ENCODE data around the gene RUNX2. TPM values are rescaled to one million over a fixed set of nuclear protein-coding genes. Genes with fewer than 3 reads are reported as not detected.

The RUNX2 gene
- total and polyA plus RNA-seq, 9 of the 15 experiments (the other 6 are each of a cell fraction or from before 2014, with no cell fraction given), result 0.29 to 1.00 (median 0.43) TPM

DNA sequence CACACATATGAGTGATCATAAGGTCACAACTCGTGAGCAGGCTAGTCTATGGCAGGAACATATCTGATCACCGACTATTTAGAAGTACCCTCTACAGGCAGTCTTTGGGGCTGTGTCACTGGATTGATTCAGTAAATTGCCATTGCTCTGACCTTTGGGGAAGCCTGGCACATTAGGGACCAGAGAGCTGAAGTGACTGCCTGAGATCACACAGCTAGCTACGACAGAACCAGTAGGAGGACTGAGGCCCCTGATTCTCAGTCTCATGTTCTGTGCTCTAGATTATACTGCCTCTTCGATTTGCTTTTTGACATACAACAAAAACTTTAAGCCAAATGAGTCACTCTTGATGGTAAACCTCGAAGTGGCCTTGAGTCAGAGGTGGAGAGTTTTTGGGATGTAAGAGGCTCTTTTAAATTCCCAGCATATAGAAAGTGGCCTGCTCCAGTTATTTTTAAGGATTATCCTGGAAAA, 297.1 kb downstream of the RUNX2 start:
- intact Hi-C loops (cut with micrococcal nuclease) (no loop called here), in situ Hi-C loops (cut with MboI) (no loop called here)
- Histone ChIP-seq H3K4me2 (ENCODE audit: insufficient read depth, low read length) (no peak overlapping the region), H3K36me3 (ENCODE audit: control insufficient read depth, insufficient read depth, low read length) (no peaks in the 10 kb centered on the region), H2AFZ (ENCODE audit: low read depth, low read length) (no peak overlapping the region), H3K4me1 (replicated peaks in 1 of 2; ENCODE audit: control insufficient read depth in 2 of 2, insufficient read depth in 2 of 2, low read length in 2 of 2) (no peaks in the 10 kb centered on the region), H3K27ac (ENCODE audit: extremely low read depth, low read depth, low read length) (no peak overlapping the region), H3K4me3 (no peak overlapping the region), H3K9ac (ENCODE audit: insufficient read depth in 1 of 2, low read depth in 2 of 2, low read length in 2 of 2) (no peak overlapping the region), H3K27me3 (ENCODE audit: control insufficient read depth in 2 of 2, insufficient read depth in 2 of 2, low read length in 2 of 2) (no peaks in the 10 kb centered on the region), H3K79me2 (ENCODE audit: control insufficient read depth, insufficient read depth, low read length) (no peaks in the 10 kb centered on the region), H3K9me3 (replicated peaks; ENCODE audit: control insufficient read depth, insufficient read depth, low read depth, low read length) (no peaks in the 10 kb centered on the region), H4K20me1 (replicated peaks; ENCODE audit: control insufficient read depth, insufficient read depth, low read length) (no peaks in the 10 kb centered on the region), H3K9me1 (ENCODE audit: control insufficient read depth, insufficient read depth, low read length) (no peaks in the 10 kb centered on the region)
- CTCF ChIA-PET (ENCODE audit: low intra/inter-chr PET ratio), result no interaction called here
- DNase-seq (ENCODE audit: extremely low read depth in 1 of 4, low spot score in 3 of 4), result no peak
- no TSS peak for BruUV-seq (replicated peaks)
- TF ChIP-seq DPF2 (IDR thresholded peaks at IDR 0.05) (no peak), COPS2 (conservative IDR thresholded peaks at IDR 0.05) (no peak), MYNN (IDR thresholded peaks at IDR 0.05) (no peak), MYNN (CRISPR knock-in tag; IDR thresholded peaks at IDR 0.05) (no peak), HDAC8 (tag; IDR thresholded peaks at IDR 0.05) (no peak)
- POLR2A ChIA-PET, result no interaction called here
- ATAC-seq, result no peak
- 2% methylated on average over 5 of the region's 5 CpGs for WGBS (ENCODE audit: insufficient coverage, low coverage, missing lambda C conversion rate)
- FAIRE-seq, result no peak

DNA sequence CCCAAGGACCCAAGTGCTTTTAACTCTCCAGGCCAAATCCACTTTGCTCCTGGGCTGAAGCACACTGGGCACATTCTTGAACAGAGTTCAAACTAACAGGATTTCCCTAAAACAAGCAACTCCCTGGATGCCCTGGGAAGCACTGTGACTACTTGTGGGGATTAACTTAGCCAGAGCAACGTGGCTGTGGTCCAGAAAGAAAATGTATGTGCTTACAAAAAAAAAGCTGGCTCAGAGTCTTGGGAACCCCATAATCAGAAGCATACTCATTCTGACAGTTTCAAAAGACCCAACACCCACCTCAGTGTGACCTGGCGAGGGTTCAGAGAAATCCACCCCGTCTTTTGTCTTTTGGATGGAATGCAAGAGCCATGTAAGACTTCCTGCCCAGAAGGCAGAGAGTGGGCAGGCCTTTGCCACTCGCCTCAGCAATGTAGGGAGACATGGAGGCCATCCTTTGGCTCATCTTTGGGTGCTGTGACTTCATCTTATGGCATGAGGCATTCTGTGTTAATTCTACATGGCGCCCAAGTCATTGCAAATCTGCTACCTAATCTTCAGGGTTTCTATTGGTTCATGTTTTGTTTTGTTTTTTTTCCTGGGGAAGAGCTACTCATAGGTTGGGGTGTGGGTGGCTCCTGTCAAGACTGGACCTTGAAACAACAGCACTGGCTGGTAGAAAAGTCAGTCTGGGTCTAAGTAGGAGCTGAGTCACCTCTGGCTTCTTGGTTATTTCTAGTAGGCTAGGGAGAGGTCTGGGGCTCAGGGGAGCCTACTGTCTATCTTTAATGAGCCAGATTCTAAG, 298.2 kb downstream of the RUNX2 start:
- ATAC-seq (no peak), DNase-seq (ENCODE audit: extremely low read depth in 1 of 4, low spot score in 3 of 4) (no peak), FAIRE-seq (no peak)
- no peaks in the 10 kb centered on the region for H3K79me2 ChIP-seq (ENCODE audit: control insufficient read depth, insufficient read depth, low read length)
- intact Hi-C loops (cut with micrococcal nuclease) (no loop called here), in situ Hi-C loops (cut with MboI) (no loop called here)
- 0 out of 5 replicates have a peak, but pooled peaks cover 0 to 5% of the 10 kb centered on the region in 2 experiments for H3K27me3 ChIP-seq (ENCODE audit: control insufficient read depth in 2 of 2, insufficient read depth in 2 of 2, low read length in 2 of 2)
- H3K4me2 ChIP-seq (ENCODE audit: insufficient read depth, low read length), result no peak overlapping the region
- no peaks in the 10 kb centered on the region for H4K20me1 ChIP-seq (replicated peaks; ENCODE audit: control insufficient read depth, insufficient read depth, low read length)
- no peak overlapping the region for H3K27ac ChIP-seq (ENCODE audit: extremely low read depth, low read depth, low read length)
- no peaks in the 10 kb centered on the region for H3K36me3 ChIP-seq (ENCODE audit: control insufficient read depth, insufficient read depth, low read length)
- POLR2A ChIA-PET, result interaction anchor here (0.7 kb wide), 1 partner anchor 26 kb away, joined by 3 read pairs; no protein-coding TSS in a partner anchor
- WGBS (ENCODE audit: insufficient coverage, low coverage, missing lambda C conversion rate), result 3% methylated on average over 5 of the region's 5 CpGs
- BruUV-seq (replicated peaks), result no TSS peak
- no peaks in the 10 kb centered on the region for H3K4me1 ChIP-seq (replicated peaks in 1 of 2; ENCODE audit: control insufficient read depth in 2 of 2, insufficient read depth in 2 of 2, low read length in 2 of 2)
- no peaks in the 10 kb centered on the region for H3K9me3 ChIP-seq (replicated peaks; ENCODE audit: control insufficient read depth, insufficient read depth, low read depth, low read length)
- no peak overlapping the region for H2AFZ ChIP-seq (ENCODE audit: low read depth, low read length)
- H3K4me3 ChIP-seq, result no peak overlapping the region
- no peaks in the 10 kb centered on the region for H3K9me1 ChIP-seq (ENCODE audit: control insufficient read depth, insufficient read depth, low read length)
- H3K9ac ChIP-seq (ENCODE audit: insufficient read depth in 1 of 2, low read depth in 2 of 2, low read length in 2 of 2), result no peak overlapping the region
- CTCF ChIA-PET (ENCODE audit: low intra/inter-chr PET ratio), result no interaction called here
- TF ChIP-seq SRSF9 (IDR thresholded peaks at IDR 0.05; ENCODE audit: borderline replicate concordance, low read depth, low read length), result no peak
- TF ChIP-seq SIN3A (IDR thresholded peaks at IDR 0.05; ENCODE audit: borderline replicate concordance in 2 of 2, control insufficient read depth in 1 of 2, low read depth in 2 of 2, low read length in 2 of 2), result no peak
- TF ChIP-seq BRD4 (IDR thresholded peaks at IDR 0.05), result no peak
- no peak for TF ChIP-seq TARDBP (IDR thresholded peaks at IDR 0.05)
- no peak for TF ChIP-seq GATAD2A (IDR thresholded peaks at IDR 0.05)
- TF ChIP-seq FUS (optimal IDR thresholded peaks at IDR 0.05; ENCODE audit: low read depth, low read length), result no peak
- TF ChIP-seq KLF16 (IDR thresholded peaks at IDR 0.05), result no peak
- no peak for TF ChIP-seq NCOA6 (IDR thresholded peaks at IDR 0.05)
- TF ChIP-seq BRD9 (IDR thresholded peaks at IDR 0.05; ENCODE audit: low read depth, partially characterized antibody), result no peak
- no peak for TF ChIP-seq C11orf30 (IDR thresholded peaks at IDR 0.05; ENCODE audit: low read depth)
- TF ChIP-seq NFATC3 (IDR thresholded peaks at IDR 0.05), result no peak
- no peak for TF ChIP-seq NCOA4 (IDR thresholded peaks at IDR 0.05; ENCODE audit: partially characterized antibody)
- no peak for TF ChIP-seq FOSL1 (tag; conservative IDR thresholded peaks at IDR 0.05)
- no peak for TF ChIP-seq ZNF445 (CRISPR knock-in tag; IDR thresholded peaks at IDR 0.05; ENCODE audit: low read depth)

Data from K562 (cell line).